GM12865 (cell line): Measurements from ENCODE around the gene DHX57.
"Not testable (repeated sequence)": the region's sequence is repeated elsewhere in the genome, so short reads cannot be mapped to it uniquely, and the experiment has no call there.

Experiments
- DNase-seq: peaks from one replicate; pipeline ENCODE4 v3.0.0; 2010; ENCODE audit warnings: low read depth
- H3K4me3 ChIP-seq: 2 replicates; pipeline ENCODE4 v1.5.1; 2011; ENCODE audit warnings: mild to moderate bottlenecking, low read depth, low read length, control low read depth
- TF ChIP-seq, protein P1 (sequence below): IDR thresholded peaks from 2 replicates; pipeline ENCODE4 v1.5.1; 2011; ENCODE audit warnings: low read length, control low read depth, low read depth, inconsistent platforms; ENCODE audit not compliant: insufficient read depth; ENCODE audit errors: missing control alignments

The DHX57 gene

GRCh38 chr2:38806015-38806732, 69.6 kb downstream of the DHX57 start:
- TF ChIP-seq, protein P1, sequence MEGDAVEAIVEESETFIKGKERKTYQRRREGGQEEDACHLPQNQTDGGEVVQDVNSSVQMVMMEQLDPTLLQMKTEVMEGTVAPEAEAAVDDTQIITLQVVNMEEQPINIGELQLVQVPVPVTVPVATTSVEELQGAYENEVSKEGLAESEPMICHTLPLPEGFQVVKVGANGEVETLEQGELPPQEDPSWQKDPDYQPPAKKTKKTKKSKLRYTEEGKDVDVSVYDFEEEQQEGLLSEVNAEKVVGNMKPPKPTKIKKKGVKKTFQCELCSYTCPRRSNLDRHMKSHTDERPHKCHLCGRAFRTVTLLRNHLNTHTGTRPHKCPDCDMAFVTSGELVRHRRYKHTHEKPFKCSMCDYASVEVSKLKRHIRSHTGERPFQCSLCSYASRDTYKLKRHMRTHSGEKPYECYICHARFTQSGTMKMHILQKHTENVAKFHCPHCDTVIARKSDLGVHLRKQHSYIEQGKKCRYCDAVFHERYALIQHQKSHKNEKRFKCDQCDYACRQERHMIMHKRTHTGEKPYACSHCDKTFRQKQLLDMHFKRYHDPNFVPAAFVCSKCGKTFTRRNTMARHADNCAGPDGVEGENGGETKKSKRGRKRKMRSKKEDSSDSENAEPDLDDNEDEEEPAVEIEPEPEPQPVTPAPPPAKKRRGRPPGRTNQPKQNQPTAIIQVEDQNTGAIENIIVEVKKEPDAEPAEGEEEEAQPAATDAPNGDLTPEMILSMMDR = no peak
- no peak for DNase-seq
- H3K4me3 ChIP-seq = no peak overlapping the region

GRCh38 chr2:38797953-38798352, 77.8 kb downstream of the DHX57 start:
- H3K4me3 ChIP-seq = no peak overlapping the region
- no peak for DNase-seq
- TF ChIP-seq, protein P1 = no peak

DNA sequence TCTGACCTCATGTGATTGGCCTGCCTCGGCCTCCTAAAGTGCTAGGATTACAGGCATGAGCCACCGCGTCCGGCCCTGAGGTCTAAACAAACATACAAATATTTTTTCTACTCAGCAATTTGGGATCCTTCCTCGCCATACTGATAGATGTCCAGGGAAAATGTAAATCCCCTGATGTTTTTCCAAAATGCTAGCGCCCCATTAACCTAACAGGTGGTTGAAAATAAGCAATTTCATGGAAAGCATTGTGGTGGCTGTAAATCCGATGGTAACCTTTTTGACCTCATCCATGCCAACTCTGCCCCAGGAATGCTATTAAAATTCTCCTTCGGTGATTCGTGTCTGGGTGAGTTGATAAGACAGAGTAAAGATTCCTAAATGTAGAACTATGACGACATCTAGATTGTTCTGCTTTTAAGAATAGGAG, 78.5 kb downstream of the DHX57 start:
- no peak for DNase-seq
- no peak overlapping the region for H3K4me3 ChIP-seq
- TF ChIP-seq, protein P1 = no peak

DNA sequence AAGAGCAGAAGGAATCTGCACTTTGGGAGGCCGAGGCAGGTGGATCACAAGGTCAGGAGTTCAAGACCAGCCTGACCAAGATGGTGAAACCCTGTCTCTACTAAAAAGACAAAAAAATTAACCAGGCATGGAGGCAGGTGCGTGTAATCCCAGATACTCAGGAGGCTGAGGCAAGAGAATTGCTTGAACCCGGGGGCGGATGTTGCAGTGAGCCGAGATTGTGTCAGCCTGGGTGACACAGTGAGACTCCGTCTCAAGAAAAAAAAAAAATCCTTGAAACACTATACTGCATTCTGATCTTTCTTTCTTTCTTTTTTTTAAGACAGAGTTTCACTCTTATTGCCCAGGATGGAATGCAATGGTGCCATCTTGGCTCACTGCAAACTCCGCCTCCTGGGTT, 80.7 kb downstream of the DHX57 start:
- H3K4me3 ChIP-seq, DNase-seq: not testable (repeated sequence)

DNA sequence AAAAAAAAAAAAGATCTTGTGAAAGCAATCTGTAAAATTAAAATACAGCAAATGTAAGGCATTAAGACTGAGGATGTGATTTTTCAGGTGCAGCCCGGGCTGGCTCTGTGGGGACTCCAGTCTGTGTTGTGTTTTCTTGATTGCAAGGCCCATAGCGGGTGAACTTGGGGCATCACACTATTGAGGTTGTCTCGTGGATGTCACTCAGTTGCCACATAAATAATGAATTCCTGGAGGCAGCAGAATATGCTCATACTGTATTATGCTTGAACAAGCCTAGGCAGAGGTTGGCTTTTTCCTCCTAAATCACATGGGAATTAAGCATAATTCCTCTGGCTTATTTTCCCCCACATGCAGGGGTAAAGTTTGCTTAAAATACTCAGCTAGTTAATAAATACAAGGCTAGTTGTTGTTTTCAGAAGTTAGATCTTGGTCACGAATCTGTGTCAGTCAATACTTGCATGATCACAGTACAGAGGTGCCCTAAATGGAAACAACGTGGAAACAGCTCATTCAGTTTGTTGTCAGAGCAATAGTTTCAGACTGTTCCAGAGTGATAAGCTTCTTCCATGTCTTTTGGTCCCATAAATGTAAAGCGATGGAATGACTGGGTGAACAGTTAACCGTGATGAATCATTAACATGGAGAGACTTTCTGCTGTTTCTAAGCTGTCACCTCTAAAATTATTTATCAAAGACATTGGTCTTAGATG, 81.3 kb downstream of the DHX57 start:
- TF ChIP-seq, protein P1 = no peak
- no peak overlapping the region for H3K4me3 ChIP-seq
- no peak for DNase-seq

DNA sequence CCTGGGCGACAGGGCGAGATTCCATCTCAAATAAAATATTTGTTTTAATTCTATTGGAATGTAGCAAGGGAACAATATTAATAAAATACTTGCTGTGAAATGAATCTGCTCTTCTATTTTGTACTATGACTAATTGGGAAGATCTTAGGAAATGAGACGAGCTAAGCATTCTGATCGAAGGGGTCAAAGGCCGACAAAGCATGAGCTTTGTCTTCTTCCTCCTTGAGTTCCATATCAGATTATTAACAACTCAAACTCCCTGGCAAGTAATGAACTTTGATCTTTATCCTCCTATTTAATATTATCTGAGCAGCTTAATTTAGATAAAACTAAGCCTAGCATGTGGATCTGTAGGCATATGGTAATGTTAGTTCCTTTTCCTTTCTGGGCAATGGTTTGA, 82.2 kb downstream of the DHX57 start:
- DNase-seq = no peak
- no peak overlapping the region for H3K4me3 ChIP-seq
- TF ChIP-seq, protein P1 = no peak

GRCh38 chr2:38792751-38793150, 83.0 kb downstream of the DHX57 start:
- no peak for DNase-seq
- TF ChIP-seq, protein P1 = no peak

DNA sequence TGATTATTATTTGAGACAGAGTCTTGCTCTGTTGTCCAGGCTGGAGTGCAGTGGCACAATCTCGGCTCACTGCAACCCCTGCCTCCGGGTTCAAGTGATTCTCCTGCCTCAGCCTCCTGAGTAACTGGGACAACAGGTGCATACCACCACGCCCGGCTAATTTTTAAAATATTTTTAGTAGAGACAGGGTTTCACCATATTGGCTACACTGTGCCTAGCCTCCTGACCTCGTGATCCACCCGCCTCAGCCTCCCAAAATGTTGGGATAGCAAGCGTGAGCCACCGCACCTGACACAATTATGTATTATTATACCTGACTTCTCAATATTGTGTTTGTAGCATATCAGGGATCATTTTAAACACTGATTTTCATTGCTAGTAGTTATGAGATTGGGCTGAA, 83.4 kb downstream of the DHX57 start:
- DNase-seq, H3K4me3 ChIP-seq: not testable (repeated sequence)

More at GRCh38 chr2:38792751-38793150, 83.0 kb downstream of the DHX57 start:
- no peak overlapping the region for H3K4me3 ChIP-seq
